Mesendoderm (in vitro differentiated cells): Measurements from ENCODE around the gene GRAMD4.

ENCODE experiments used
- DNase-seq: peaks from one replicate; pipeline ENCODE4 v3.0.0; 2013
- H2AK5ac ChIP-seq: 2 replicates; pipeline ENCODE4 v1.6.1; 2013; ENCODE audit warnings: low read length, inconsistent platforms
- H2BK120ac ChIP-seq: 2 replicates; pipeline ENCODE4 v1.6.1; 2013; ENCODE audit warnings: low read depth, mild to moderate bottlenecking, low read length, moderate library complexity, mixed read lengths
- H2BK15ac ChIP-seq: replicated peaks from 2 replicates; pipeline ENCODE4 v1.6.1; 2013; ENCODE audit warnings: low read depth, mild to moderate bottlenecking, moderate library complexity
- H2BK5ac ChIP-seq: 2 replicates; pipeline ENCODE4 v1.6.1; 2013; ENCODE audit warnings: low read length, inconsistent platforms
- H3K18ac ChIP-seq: 2 replicates; pipeline ENCODE4 v1.6.1; 2013; ENCODE audit warnings: mild to moderate bottlenecking, low read length, mixed read lengths
- H3K23ac ChIP-seq: one replicate; pipeline ENCODE4 v1.6.1; 2013; ENCODE audit warnings: low read length
- H3K27ac ChIP-seq: 2 replicates; pipeline ENCODE4 v1.5.1; 2013; ENCODE audit warnings: low read depth, mild to moderate bottlenecking, inconsistent platforms, low read length, moderate library complexity
- H3K27me3 ChIP-seq: 2 replicates; pipeline ENCODE4 v1.6.1; 2013; ENCODE audit warnings: low read length, control low read depth, mild to moderate bottlenecking, inconsistent platforms; ENCODE audit not compliant: insufficient read depth, poor library complexity
- H3K36me3 ChIP-seq: 2 replicates; pipeline ENCODE4 v1.6.1; 2013; ENCODE audit warnings: low read length, inconsistent platforms; ENCODE audit not compliant: control insufficient read depth, insufficient read depth
- H3K4ac ChIP-seq: one replicate; pipeline ENCODE4 v1.6.1; 2013; ENCODE audit warnings: low read depth, mild to moderate bottlenecking, low read length, moderate library complexity
- H3K4me1 ChIP-seq: 2 replicates; pipeline ENCODE4 v1.6.1; 2013; ENCODE audit warnings: low read depth, low read length, inconsistent platforms; ENCODE audit not compliant: control insufficient read depth
- H3K4me2 ChIP-seq: 2 replicates; pipeline ENCODE4 v1.6.1; 2013; ENCODE audit warnings: low read length
- H3K4me3 ChIP-seq: 2 replicates; pipeline ENCODE4 v1.5.1; 2013; ENCODE audit warnings: mild to moderate bottlenecking, low read length
- H3K56ac ChIP-seq: one replicate; pipeline ENCODE4 v1.6.1; 2013; ENCODE audit warnings: low read length
- H3K79me1 ChIP-seq: 2 replicates; pipeline ENCODE4 v1.6.1; 2013; ENCODE audit warnings: low read length, inconsistent platforms
- H3K79me2 ChIP-seq: 2 replicates; pipeline ENCODE4 v1.6.1; 2013; ENCODE audit warnings: mild to moderate bottlenecking, low read length; ENCODE audit not compliant: control insufficient read depth, insufficient read depth
- H3K9ac ChIP-seq: 2 replicates; pipeline ENCODE4 v1.6.1; 2013; ENCODE audit warnings: low read length, inconsistent platforms
- H4K5ac ChIP-seq: one replicate; pipeline ENCODE4 v1.6.1; 2013; ENCODE audit warnings: low read length
- H4K8ac ChIP-seq: one replicate; pipeline ENCODE4 v1.6.1; 2013; ENCODE audit warnings: low read depth, mild to moderate bottlenecking, control low read depth, low read length, moderate library complexity
- WGBS: extraction: QIAGEN DNeasy Blood & Tissue Kit; methylation state at CpG from one replicate; pipeline ENCODE4 v1.1.7; 2013; ENCODE audit warnings: low lambda C conversion rate, missing lambda C conversion rate; ENCODE audit not compliant: insufficient coverage; ENCODE audit errors: extremely low coverage; 5-methylcytosine and 5-hydroxymethylcytosine counted together

Gene GRAMD4

DNA sequence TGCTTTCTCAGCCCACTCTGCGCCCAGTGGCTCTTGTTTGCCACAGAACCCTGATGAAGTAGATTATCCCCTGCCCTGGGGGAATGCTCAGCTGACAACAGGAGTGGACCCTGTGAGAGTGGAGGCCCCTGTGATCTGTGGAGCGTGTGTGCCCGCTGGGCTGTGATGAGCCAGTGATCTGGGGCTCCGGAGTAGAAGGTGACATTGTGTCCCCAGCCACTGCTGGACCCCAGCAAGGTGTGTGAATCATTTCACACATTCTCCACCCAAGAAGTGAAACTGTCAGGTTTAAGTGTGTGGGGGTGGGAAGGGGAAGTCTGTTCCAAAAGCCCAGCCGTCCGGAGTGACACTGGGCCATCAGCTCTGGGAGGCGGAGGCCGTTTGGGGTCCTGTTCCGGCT, 33.1 kb upstream of the GRAMD4 start:
- no peak overlapping the region for H3K9ac ChIP-seq

DNA sequence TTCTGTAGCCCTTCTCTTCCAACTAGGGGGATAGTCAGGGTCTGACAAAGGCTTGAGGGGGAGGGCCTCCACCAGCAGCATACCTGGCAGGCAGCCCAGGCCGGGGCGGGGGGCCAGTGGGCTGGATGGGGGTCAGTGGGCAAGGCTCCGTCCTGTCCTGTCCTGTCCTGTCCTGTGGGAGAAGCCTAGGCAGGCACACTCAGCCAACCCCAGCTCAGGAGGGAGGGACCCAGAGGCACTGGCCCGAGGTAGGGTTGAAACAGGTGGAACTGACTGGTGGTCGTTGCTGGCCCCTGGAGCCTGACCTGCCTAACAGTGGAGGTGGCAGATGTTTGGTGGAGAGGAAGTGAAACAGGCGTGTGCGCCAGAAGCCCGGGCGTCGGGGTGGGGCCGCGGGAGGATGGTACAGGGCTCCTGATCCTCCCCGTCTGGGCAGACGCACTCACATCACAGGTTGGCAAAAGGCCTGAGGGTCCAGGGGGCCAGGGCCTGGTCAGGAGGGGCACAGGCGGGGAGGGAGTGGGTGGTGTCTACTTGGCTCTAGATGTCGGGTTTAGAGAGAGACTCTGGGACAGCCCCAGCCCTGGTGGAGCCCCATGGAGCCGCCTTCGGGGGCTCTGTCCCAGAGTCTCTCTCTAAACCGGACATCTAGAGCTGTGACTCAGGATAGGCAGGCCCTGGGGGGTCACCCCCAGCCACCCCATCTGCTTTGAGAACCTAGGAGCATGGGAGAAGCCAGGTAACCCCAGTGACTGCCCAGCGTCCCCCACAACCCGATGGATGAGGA, 32.5 kb upstream of the GRAMD4 start:
- no peak overlapping the region for H3K4me3 ChIP-seq
- H3K9ac ChIP-seq: no peak overlapping the region
- DNase-seq: no peak

More for the DNA sequence above, 33.1 kb upstream of the GRAMD4 start:
- H3K18ac ChIP-seq: no peak overlapping the region
- WGBS: no CpG with 5 or more reads among the region's 9 CpGs
- no peak for DNase-seq
- H3K79me2 ChIP-seq: no peaks in the 10 kb centered on the region
- H3K4me2 ChIP-seq: no peak overlapping the region
- H4K5ac ChIP-seq: no peak overlapping the region
- H2BK5ac ChIP-seq: no peak overlapping the region
- no peak overlapping the region for H3K23ac ChIP-seq
- H3K27ac ChIP-seq: no peak overlapping the region
- peaks cover 7% of the 10 kb centered on the region for H3K79me1 ChIP-seq
- no peak overlapping the region for H2BK120ac ChIP-seq
- no peak overlapping the region for H3K4me3 ChIP-seq
- H2AK5ac ChIP-seq: no peak overlapping the region
- H3K4ac ChIP-seq: no peak overlapping the region
- no peak overlapping the region for H3K56ac ChIP-seq
- H4K8ac ChIP-seq: no peak overlapping the region
- H3K27me3 ChIP-seq: no peaks in the 10 kb centered on the region
- H3K4me1 ChIP-seq: peaks cover 9% of the 10 kb centered on the region
- no peak overlapping the region for H2BK15ac ChIP-seq
- no peaks in the 10 kb centered on the region for H3K36me3 ChIP-seq

DNA sequence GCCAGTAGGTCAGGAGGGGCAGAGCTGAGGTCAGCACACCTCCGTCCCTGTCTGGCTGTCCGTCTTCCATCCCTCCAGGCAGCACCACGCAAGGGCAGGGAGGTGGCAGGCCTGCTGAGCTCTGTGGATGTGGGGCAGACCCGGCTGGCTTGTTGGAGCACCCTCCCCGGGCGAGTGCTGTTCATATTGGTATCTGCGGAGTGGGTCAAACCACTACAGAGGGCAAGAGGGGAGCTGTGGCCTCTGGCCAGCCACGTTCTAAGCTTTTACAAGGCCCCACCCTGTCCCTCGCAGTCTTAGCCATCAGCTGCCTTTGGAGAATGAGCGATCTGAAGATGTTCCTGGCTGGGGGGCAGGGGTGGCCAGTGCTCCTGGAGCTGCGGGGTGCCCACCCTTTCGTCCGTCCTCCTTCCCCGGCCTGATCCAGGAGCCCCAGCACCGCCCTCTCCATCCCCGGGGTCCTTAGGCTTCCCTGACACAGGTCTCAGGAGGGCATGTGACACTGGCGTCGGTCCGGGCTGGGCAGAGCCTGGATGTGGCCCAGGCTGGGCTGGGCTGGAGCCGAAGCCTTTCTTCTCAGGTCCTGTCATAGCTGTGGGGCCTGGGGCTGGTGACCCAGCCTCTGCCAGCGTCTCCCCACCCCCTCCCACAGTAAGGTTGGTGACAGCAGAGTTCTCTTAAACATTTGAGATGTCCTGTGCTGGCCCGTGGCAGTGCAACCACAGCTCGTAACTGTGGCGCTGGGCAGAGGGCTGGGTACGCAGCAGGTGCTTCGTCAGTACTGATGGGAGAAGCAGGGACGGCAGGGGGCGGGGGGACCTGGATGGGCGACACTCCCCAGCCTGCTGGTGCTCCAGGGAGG, 31.7 kb upstream of the GRAMD4 start:
- no peaks in the 10 kb centered on the region for H3K79me2 ChIP-seq
- no peak overlapping the region for H3K23ac ChIP-seq
- no peak overlapping the region for H3K4me3 ChIP-seq
- no peak overlapping the region for H2AK5ac ChIP-seq
- H3K4me2 ChIP-seq: no peak overlapping the region
- no peak overlapping the region for H2BK5ac ChIP-seq
- peaks cover 7% of the 10 kb centered on the region for H3K79me1 ChIP-seq
- no peak overlapping the region for H3K9ac ChIP-seq
- H3K27me3 ChIP-seq: no peaks in the 10 kb centered on the region
- no peak overlapping the region for H3K4ac ChIP-seq
- H2BK15ac ChIP-seq: no peak overlapping the region
- no peak overlapping the region for H3K56ac ChIP-seq
- no peak overlapping the region for H2BK120ac ChIP-seq
- no peak overlapping the region for H3K18ac ChIP-seq
- peaks cover 9% of the 10 kb centered on the region for H3K4me1 ChIP-seq
- no peaks in the 10 kb centered on the region for H3K36me3 ChIP-seq
- H3K27ac ChIP-seq: no peak overlapping the region
- no peak for DNase-seq
- no CpG with 5 or more reads among the region's 29 CpGs for WGBS
- no peak overlapping the region for H4K5ac ChIP-seq
- no peak overlapping the region for H4K8ac ChIP-seq

More for the DNA sequence above, 32.5 kb upstream of the GRAMD4 start:
- Histone ChIP-seq H3K79me2 (no peaks in the 10 kb centered on the region), H3K23ac (no peak overlapping the region), H3K27ac (no peak overlapping the region), H2AK5ac (no peak overlapping the region), H3K79me1 (peaks cover 7% of the 10 kb centered on the region), H3K18ac (no peak overlapping the region), H4K8ac (no peak overlapping the region), H2BK120ac (no peak overlapping the region), H3K4me1 (peaks cover 9% of the 10 kb centered on the region), H3K4me2 (no peak overlapping the region), H3K27me3 (no peaks in the 10 kb centered on the region), H3K36me3 (no peaks in the 10 kb centered on the region), H4K5ac (no peak overlapping the region), H2BK15ac (no peak overlapping the region), H3K56ac (no peak overlapping the region), H2BK5ac (no peak overlapping the region), H3K4ac (no peak overlapping the region)
- no CpG with 5 or more reads among the region's 21 CpGs for WGBS

DNA sequence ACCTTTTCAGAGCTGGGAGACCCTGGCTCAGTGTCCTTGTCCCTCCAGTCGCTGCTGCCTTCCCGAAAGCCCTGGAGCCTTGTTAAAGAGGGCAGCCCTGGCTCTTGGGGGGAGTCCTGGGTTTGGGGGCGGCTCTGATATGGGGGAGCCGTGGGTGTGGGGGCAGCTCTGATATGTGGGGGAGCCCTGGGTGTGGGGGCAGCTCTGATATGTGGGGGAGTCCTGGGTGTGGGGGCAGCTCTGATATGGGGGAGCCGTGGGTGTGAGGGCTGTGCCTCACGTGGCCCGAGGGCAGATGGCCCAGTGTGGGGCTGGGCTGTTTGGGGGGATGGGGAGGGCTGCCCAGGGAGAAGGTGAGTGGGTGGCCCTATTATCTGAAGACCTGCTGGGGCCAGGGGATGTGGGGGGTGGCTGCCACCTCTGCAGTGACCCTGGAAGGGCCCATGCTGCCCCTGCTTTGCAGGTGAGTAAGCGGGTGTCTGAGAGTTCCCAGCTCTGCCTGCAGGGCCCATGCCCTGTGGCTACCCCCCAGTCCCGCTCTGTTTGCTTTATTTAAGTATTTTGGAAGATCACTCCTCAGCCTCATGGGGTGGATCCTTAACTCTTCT, 30.9 kb upstream of the GRAMD4 start:
- H3K4me1 ChIP-seq: peaks cover 6% of the 10 kb centered on the region
- DNase-seq: no peak
- H4K5ac ChIP-seq: no peak overlapping the region
- WGBS: no CpG with 5 or more reads among the region's 9 CpGs
- H4K8ac ChIP-seq: no peak overlapping the region
- no peak overlapping the region for H3K4ac ChIP-seq
- H3K36me3 ChIP-seq: no peaks in the 10 kb centered on the region
- no peak overlapping the region for H3K56ac ChIP-seq
- H2BK5ac ChIP-seq: no peak overlapping the region
- H3K79me2 ChIP-seq: no peaks in the 10 kb centered on the region
- no peak overlapping the region for H3K27ac ChIP-seq
- H3K9ac ChIP-seq: no peak overlapping the region
- H3K23ac ChIP-seq: no peak overlapping the region
- no peak overlapping the region for H3K4me3 ChIP-seq
- peaks cover 4% of the 10 kb centered on the region for H3K79me1 ChIP-seq
- no peaks in the 10 kb centered on the region for H3K27me3 ChIP-seq
- no peak overlapping the region for H3K18ac ChIP-seq
- no peak overlapping the region for H2AK5ac ChIP-seq
- H2BK120ac ChIP-seq: no peak overlapping the region
- no peak overlapping the region for H3K4me2 ChIP-seq
- H2BK15ac ChIP-seq: no peak overlapping the region

DNA sequence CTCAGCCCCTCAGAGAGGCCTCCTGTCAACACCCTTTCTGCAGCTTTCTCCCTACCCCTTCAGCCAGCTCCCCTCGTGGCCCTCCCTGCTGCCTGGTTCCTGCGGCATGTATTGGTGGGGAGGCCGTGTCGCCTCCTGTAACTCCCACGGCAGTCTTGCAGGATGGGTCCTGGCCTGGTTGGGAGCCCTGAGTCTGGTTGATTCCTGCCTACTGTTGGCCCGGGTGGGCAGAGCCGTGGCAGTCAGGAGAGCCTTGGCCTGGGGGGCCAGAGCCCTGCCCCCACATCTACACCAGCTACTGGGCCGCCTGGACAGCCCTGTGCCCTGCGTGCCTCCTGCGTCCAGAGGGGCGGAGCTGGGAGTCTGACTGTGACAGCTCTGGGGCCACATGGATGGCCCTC, 30.3 kb upstream of the GRAMD4 start:
- no CpG with 5 or more reads among the region's 11 CpGs for WGBS
- H2AK5ac ChIP-seq: no peak overlapping the region
- no peaks in the 10 kb centered on the region for H3K36me3 ChIP-seq
- no peaks in the 10 kb centered on the region for H3K79me2 ChIP-seq
- DNase-seq: no peak
- no peak overlapping the region for H3K23ac ChIP-seq
- H3K56ac ChIP-seq: peak overlapping the region; percentile 10
- peaks cover 4% of the 10 kb centered on the region for H3K79me1 ChIP-seq
- no peak overlapping the region for H2BK15ac ChIP-seq
- no peak overlapping the region for H3K27ac ChIP-seq
- no peak overlapping the region for H3K18ac ChIP-seq
- no peak overlapping the region for H4K8ac ChIP-seq
- no peak overlapping the region for H2BK5ac ChIP-seq
- H2BK120ac ChIP-seq: no peak overlapping the region
- H3K4me3 ChIP-seq: no peak overlapping the region
- no peak overlapping the region for H3K9ac ChIP-seq
- H3K27me3 ChIP-seq: no peaks in the 10 kb centered on the region
- no peaks in the 10 kb centered on the region for H3K4me1 ChIP-seq
- no peak overlapping the region for H4K5ac ChIP-seq
- H3K4ac ChIP-seq: no peak overlapping the region
- no peak overlapping the region for H3K4me2 ChIP-seq
